Prostate gland (tissue), 2 donors: ENCODE results near the gene PSTPIP1. TPM values are rescaled to one million over a fixed set of nuclear protein-coding genes. Genes with fewer than 3 reads are reported as not detected.

Experiments used
- DNase-seq: peaks from one replicate; pipeline ENCODE4 v3.0.0-alpha.2; 2019; ENCODE audit warnings: low spot score
- H3K27ac ChIP-seq, 2 donors: fragments of 200-600 bp; sonication (generic); 2 replicates each; pipeline ENCODE4 v1.5.1; 2017 to 2019
- H3K27me3 ChIP-seq: fragments of 200-600 bp; sonication (generic); replicated peaks from 2 replicates; pipeline ENCODE4 v1.5.1; 2019; ENCODE audit not compliant: insufficient read depth
- H3K36me3 ChIP-seq, 2 donors: fragments of 200-600 bp; sonication (generic); 1 replicate in 1 of 2; 2 replicates in 1 of 2; pipeline versions ENCODE4 v1.5.1 to v1.8.1; 2017 to 2019
- H3K4me1 ChIP-seq: fragments of 200-600 bp; sonication (generic); replicated peaks from 2 replicates; pipeline ENCODE4 v1.5.1; 2019
- H3K4me3 ChIP-seq, 2 donors: fragments of 200-600 bp; sonication (generic); 2 replicates each; pipeline ENCODE4 v1.5.1; 2017 to 2019
- H3K9me3 ChIP-seq: fragments of 200-600 bp; sonication (generic); 2 replicates; pipeline ENCODE4 v1.5.1; 2017
- CTCF ChIP-seq, 4 experiments: fragments of 200-600 bp in 2 of 4; fragments of 450-650 bp in 2 of 4; sonication (generic) in 2 of 4; IDR thresholded peaks; 1 replicate in 3 of 4; 2 replicates in 1 of 4; pipeline ENCODE4 v1.5.1; 2016 to 2019; ENCODE audit warnings: antibody characterized with exemption in 4 of 4, mild to moderate bottlenecking in 2 of 4, moderate library complexity in 2 of 4
- POLR2A ChIP-seq: fragments of 450-650 bp; IDR thresholded peaks from one replicate; pipeline ENCODE4 v1.6.1; 2016; ENCODE audit warnings: antibody characterized with exemption, mild to moderate bottlenecking
- POLR2AphosphoS5 ChIP-seq: sonication (generic); formaldehyde crosslinking; IDR thresholded peaks from one replicate; pipeline ENCODE4 v1.6.1; 2017; ENCODE audit warnings: antibody characterized with exemption
- WGBS: methylation state at CpG from one replicate; pipeline ENCODE4 v1.1.5; 2018; 5-methylcytosine and 5-hydroxymethylcytosine counted together
- intact Hi-C: fragments of 100-400 bp; cut with DNase I; formaldehyde crosslinking; loops from one replicate; pipeline ENCODE4 v1.14.2; 2022
- total RNA-seq, 2 donors: library from RNA; depleted of rRNA; stranded (reverse); fragments of >200 nt; gene quantifications; one replicate each; pipeline ENCODE4 v1.1.0, GENCODE V29; 2016

The PSTPIP1 gene
- total RNA-seq, 2 donors from 2014 or later: 2.1 to 7.0 TPM

GRCh38 chr15:77021088-77021481 lies 26.2 kb downstream of the PSTPIP1 start:
- Histone ChIP-seq H3K4me3 (no peak overlapping the region), H3K36me3 (no peaks in the 10 kb centered on the region), H3K27ac (no peak overlapping the region), H3K4me1 (no peaks in the 10 kb centered on the region), H3K27me3 (no peaks in the 10 kb centered on the region), H3K9me3 (no peaks in the 10 kb centered on the region)
- no peak for TF ChIP-seq POLR2AphosphoS5
- TF ChIP-seq POLR2A: no peak
- no peak for TF ChIP-seq CTCF (IDR thresholded peaks at IDR 0.05)
- intact Hi-C loops: loop anchor here (5.0 kb wide), 1 partner anchor 521 kb away; no protein-coding TSS in a partner anchor
- WGBS: 83% methylated on average over 9 of the region's 9 CpGs
- no peak for DNase-seq

GRCh38 chr15:77021803-77022381 lies 27.0 kb downstream of the PSTPIP1 start:
- H3K4me1 ChIP-seq: no peaks in the 10 kb centered on the region
- TF ChIP-seq POLR2AphosphoS5: no peak
- no peak for TF ChIP-seq CTCF (IDR thresholded peaks at IDR 0.05)
- no peak for TF ChIP-seq POLR2A
- no peak for DNase-seq
- WGBS: 80% methylated on average over 7 of the region's 7 CpGs
- no peaks in the 10 kb centered on the region for H3K27me3 ChIP-seq
- intact Hi-C loops: loop anchor here (5.0 kb wide), 1 partner anchor 520 kb away; no protein-coding TSS in a partner anchor
- H3K4me3 ChIP-seq: no peak overlapping the region
- no peaks in the 10 kb centered on the region for H3K36me3 ChIP-seq
- no peaks in the 10 kb centered on the region for H3K9me3 ChIP-seq
- H3K27ac ChIP-seq: no peak overlapping the region

- no peaks in the 10 kb centered on the region for H3K4me1 ChIP-seq
- no peak overlapping the region for H3K27ac ChIP-seq
- no peaks in the 10 kb centered on the region for H3K36me3 ChIP-seq
- WGBS: 92% methylated on average over 14 of the region's 14 CpGs
- H3K27me3 ChIP-seq: no peaks in the 10 kb centered on the region
- H3K4me3 ChIP-seq: no peak overlapping the region
- DNase-seq: no peak
- no peaks in the 10 kb centered on the region for H3K9me3 ChIP-seq
- no peak for TF ChIP-seq CTCF (IDR thresholded peaks at IDR 0.05)
- TF ChIP-seq POLR2A: no peak
- TF ChIP-seq POLR2AphosphoS5: no peak
- intact Hi-C loops: loop anchor here (5.0 kb wide), 1 partner anchor 519 kb away; no protein-coding TSS in a partner anchor
These were observed 28.0 kb downstream of the PSTPIP1 start for GRCh38 chr15:77022646-77023575.

- intact Hi-C loops: loop anchor here (5.0 kb wide), 1 partner anchor 519 kb away; no protein-coding TSS in a partner anchor
- no peaks in the 10 kb centered on the region for H3K4me1 ChIP-seq
- H3K4me3 ChIP-seq: no peak overlapping the region
- no peaks in the 10 kb centered on the region for H3K9me3 ChIP-seq
- no peak for DNase-seq
- no peak overlapping the region for H3K27ac ChIP-seq
- 64% methylated on average over 20 of the region's 20 CpGs for WGBS
- H3K36me3 ChIP-seq: no peaks in the 10 kb centered on the region
- peaks cover 3% of the 10 kb centered on the region for H3K27me3 ChIP-seq
- TF ChIP-seq POLR2A: no peak
- no peak for TF ChIP-seq POLR2AphosphoS5
- no peak for TF ChIP-seq CTCF (IDR thresholded peaks at IDR 0.05)
These were observed 28.8 kb downstream of the PSTPIP1 start for GRCh38 chr15:77023576-77024272.
